Pancreas (tissue), 10 donors: Measurements from ENCODE around the gene BRD2. TPM values are rescaled to one million over a fixed set of nuclear protein-coding genes. Genes with fewer than 3 reads are reported as not detected.

ENCODE experiments used
- ATAC-seq, 4 donors: fragments of 200-7000 bp; cut with Tn5 transposase; one replicate each; pipeline versions ENCODE4 v1.8.0 to v1.9.1; 2020; ENCODE audit warnings: mild to moderate bottlenecking in 4 of 4, moderate library complexity in 4 of 4
- DNase-seq, 6 donors: peaks; one replicate each; pipeline ENCODE4 v3.0.0-alpha.2; 2020
- FAIRE-seq: peaks from 2 replicates; lab custom pipeline; 2012; peaks lifted over from hg19 to GRCh38; lab: Jason Lieb, UNC
- H3K27ac ChIP-seq, 4 donors: fragments of 200-600 bp; sonication (generic); 1 replicate in 3 of 4; 2 replicates in 1 of 4; pipeline versions ENCODE4 v1.5.0 to v1.8.0; 2020
- H3K27me3 ChIP-seq, 4 donors: fragments of 200-600 bp; one replicate each; pipeline ENCODE4 v1.8.0; 2021
- H3K36me3 ChIP-seq, 3 donors: fragments of 200-600 bp; sonication (generic) in 1 of 3; one replicate each; pipeline versions ENCODE4 v1.5.0 to v1.8.0; 2020 to 2021
- H3K4me1 ChIP-seq, 3 donors: fragments of 200-600 bp; one replicate each; pipeline ENCODE4 v1.8.0; 2021
- H3K4me3 ChIP-seq, 4 donors: fragments of 200-600 bp; sonication (generic) in 2 of 4; one replicate each; pipeline versions ENCODE4 v1.5.0 to v1.8.0; 2020 to 2021
- H3K9me3 ChIP-seq, 4 donors: fragments of 200-600 bp; one replicate each; pipeline ENCODE4 v1.8.0; 2021
- WGBS, 2 donors: extraction: QIAGEN DNeasy Blood & Tissue Kit; methylation state at CpG; one replicate each; pipeline ENCODE4 v1.1.7; 2013; 5-methylcytosine and 5-hydroxymethylcytosine counted together
- intact Hi-C, 3 donors: fragments of 100-400 bp; cut with DNase I; formaldehyde crosslinking; loops; one replicate each; pipeline versions ENCODE4 v1.11.1 to v1.14.2; 2022
- polyA plus RNA-seq, 2 donors: library from polyadenylated mRNA; stranded (reverse); fragments of 200-250 nt; gene quantifications; one replicate each; pipeline ENCODE4 v1.2.3, GENCODE V29; 2013
- total RNA-seq, 6 donors: library from RNA; stranded (reverse); fragmentation: NEBNext Ultra II Directional in 4 of 6; extraction: Animal tissue kit (Norgen Biotek cat#: 25700) in 4 of 6; gene quantifications; one replicate each; pipeline versions ENCODE4 v1.2.1 to v1.2.4, GENCODE V29; 2021 to 2023
- TF ChIP-seq, protein P1 (sequence below), 4 donors: fragments of 200-600 bp; sonication (generic) in 3 of 4; IDR thresholded peaks; one replicate each; pipeline versions ENCODE4 v1.5.0 to v1.8.0; 2021; ENCODE audit warnings: antibody characterized with exemption in 4 of 4
- donor health status: healthy with polysubstance abuse.
- donor health status: DM: no; HTN: no; CAD: no; lungs with moderate emphysema.
- donor health status: DM: no; HTN: no; CAD: no.
- donor health status: control.
- donor health status: control.
- donor health status: Bipolar disorder and iron deficiency.
- donor health status: DM: yes; HTN: yes; CAD: no.
- donor health status: DM: no; HTN: no; CAD: no.
- donor health status: DM: no; HTN: no; CAD: no.
- donor health status: DM: yes; HTN: yes; CAD: no.

BRD2 gene
- total and polyA plus RNA-seq, 8 donors = 50.5 to 128 (median 88.9) TPM

DNA sequence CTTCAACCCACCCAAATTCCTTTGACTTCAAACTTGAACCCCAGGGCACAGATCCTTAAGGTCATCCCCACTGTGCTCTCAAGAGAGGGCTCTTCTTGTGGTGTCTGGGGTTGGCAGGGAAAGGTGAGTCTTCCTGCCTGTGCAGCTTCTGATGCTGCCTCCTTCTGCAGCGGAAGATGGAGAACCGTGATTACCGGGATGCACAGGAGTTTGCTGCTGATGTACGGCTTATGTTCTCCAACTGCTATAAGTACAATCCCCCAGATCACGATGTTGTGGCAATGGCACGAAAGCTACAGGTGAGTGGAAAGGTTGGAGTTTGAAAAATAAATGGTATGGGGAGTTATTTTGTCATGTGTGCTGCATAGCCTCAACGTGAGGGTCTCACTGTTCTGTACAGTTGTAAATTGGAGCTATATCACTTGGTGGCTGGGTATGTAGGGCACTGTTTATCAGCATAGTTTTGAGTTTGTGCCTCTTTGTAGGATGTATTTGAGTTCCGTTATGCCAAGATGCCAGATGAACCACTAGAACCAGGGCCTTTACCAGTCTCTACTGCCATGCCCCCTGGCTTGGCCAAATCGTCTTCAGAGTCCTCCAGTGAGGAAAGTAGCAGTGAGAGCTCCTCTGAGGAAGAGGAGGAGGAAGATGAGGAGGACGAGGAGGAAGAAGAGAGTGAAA lies 9.0 kb downstream of the BRD2 start:
- H3K9me3 ChIP-seq = no peaks in the 10 kb centered on the region
- TF ChIP-seq, protein P1, sequence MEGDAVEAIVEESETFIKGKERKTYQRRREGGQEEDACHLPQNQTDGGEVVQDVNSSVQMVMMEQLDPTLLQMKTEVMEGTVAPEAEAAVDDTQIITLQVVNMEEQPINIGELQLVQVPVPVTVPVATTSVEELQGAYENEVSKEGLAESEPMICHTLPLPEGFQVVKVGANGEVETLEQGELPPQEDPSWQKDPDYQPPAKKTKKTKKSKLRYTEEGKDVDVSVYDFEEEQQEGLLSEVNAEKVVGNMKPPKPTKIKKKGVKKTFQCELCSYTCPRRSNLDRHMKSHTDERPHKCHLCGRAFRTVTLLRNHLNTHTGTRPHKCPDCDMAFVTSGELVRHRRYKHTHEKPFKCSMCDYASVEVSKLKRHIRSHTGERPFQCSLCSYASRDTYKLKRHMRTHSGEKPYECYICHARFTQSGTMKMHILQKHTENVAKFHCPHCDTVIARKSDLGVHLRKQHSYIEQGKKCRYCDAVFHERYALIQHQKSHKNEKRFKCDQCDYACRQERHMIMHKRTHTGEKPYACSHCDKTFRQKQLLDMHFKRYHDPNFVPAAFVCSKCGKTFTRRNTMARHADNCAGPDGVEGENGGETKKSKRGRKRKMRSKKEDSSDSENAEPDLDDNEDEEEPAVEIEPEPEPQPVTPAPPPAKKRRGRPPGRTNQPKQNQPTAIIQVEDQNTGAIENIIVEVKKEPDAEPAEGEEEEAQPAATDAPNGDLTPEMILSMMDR (IDR thresholded peaks at IDR 0.05) = no peak
- H3K4me1 ChIP-seq = peaks cover 15 to 51% (median 32%) of the 10 kb centered on the region in 3 donors
- H3K27ac ChIP-seq = no peak overlapping the region
- H3K4me3 ChIP-seq = peak overlapping the region in 1 of 4 donors; percentile 98
- ATAC-seq (no peak), DNase-seq (no peak), FAIRE-seq (no peak)
- WGBS, 2 donors = 41 to 46% methylated on average over 10 of the region's 10 CpGs
- intact Hi-C loops = loop anchor here in 1 of 3 donors (5.0 kb wide), 1 partner anchor 90 kb away; no protein-coding TSS in a partner anchor
- peaks cover 25 to 85% (median 63%) of the 10 kb centered on the region in 3 donors for H3K36me3 ChIP-seq
- no peaks in the 10 kb centered on the region for H3K27me3 ChIP-seq

DNA sequence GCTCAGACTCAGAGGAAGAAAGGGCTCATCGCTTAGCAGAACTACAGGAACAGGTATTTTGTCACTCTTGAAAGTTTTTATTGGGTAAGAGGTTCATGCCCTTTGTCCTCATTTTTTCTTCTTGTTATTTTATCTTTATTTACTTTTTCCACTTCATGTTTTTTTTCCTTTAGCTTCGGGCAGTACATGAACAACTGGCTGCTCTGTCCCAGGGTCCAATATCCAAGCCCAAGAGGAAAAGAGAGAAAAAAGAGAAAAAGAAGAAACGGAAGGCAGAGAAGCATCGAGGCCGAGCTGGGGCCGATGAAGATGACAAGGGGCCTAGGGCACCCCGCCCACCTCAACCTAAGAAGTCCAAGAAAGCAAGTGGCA lies 9.5 kb downstream of the BRD2 start:
- H3K36me3 ChIP-seq = peaks cover 25 to 79% (median 63%) of the 10 kb centered on the region in 3 donors
- intact Hi-C loops = loop anchor here in 1 of 3 donors (5.0 kb wide), 1 partner anchor 91 kb away; no protein-coding TSS in a partner anchor
- H3K27ac ChIP-seq = no peak overlapping the region

DNA sequence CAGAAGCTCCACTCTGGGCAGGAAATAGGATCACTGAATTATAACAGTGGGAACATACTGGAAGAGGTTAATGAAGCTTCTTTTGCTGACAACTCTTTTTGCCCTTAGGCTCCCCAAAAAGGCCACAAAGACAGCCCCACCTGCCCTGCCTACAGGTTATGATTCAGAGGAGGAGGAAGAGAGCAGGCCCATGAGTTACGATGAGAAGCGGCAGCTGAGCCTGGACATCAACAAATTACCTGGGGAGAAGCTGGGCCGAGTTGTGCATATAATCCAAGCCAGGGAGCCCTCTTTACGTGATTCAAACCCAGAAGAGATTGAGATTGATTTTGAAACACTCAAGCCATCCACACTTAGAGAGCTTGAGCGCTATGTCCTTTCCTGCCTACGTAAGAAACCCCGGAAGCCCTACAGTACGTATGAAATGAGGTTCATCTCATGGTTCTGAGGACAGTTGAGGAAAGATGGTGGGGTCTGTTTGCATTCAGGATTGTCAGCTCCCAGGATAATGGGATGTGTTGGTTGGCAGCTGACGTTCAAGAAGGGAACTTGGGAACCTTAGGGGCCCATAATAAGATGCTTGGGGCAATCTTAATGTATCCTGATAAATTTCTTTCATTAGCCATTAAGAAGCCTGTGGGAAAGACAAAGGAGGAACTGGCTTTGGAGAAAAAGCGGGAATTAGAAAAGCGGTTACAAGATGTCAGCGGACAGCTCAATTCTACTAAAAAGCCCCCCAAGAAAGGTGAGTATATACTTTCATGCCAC lies 11.5 kb downstream of the BRD2 start:
- Histone ChIP-seq H3K4me1 (peaks cover 21 to 62% (median 36%) of the 10 kb centered on the region in 3 donors), H3K36me3 (peaks cover 25 to 71% (median 63%) of the 10 kb centered on the region in 3 donors), H3K27me3 (no peaks in the 10 kb centered on the region), H3K9me3 (no peaks in the 10 kb centered on the region), H3K4me3 (no peak overlapping the region), H3K27ac (no peak overlapping the region)
- ATAC-seq = no peak
- no peak for FAIRE-seq
- TF ChIP-seq, protein P1 (IDR thresholded peaks at IDR 0.05) = no peak
- intact Hi-C loops = loop anchor here in 2 of 3 donors (5.0 to 10.0 kb wide), 3 partner anchors 43 to 93 kb away; no protein-coding TSS in a partner anchor
- WGBS, 2 donors = 86 to 91% methylated on average over 12 of the region's 12 CpGs
- DNase-seq = no peak

More for the DNA sequence above, 9.5 kb downstream of the BRD2 start:
- ATAC-seq = no peak
- TF ChIP-seq, protein P1 (IDR thresholded peaks at IDR 0.05) = no peak
- no peak for DNase-seq
- 40 to 48% methylated on average over 7 of the region's 7 CpGs for WGBS, 2 donors
- Histone ChIP-seq H3K4me3 (no peak overlapping the region), H3K27me3 (no peaks in the 10 kb centered on the region), H3K4me1 (peaks cover 19 to 55% (median 36%) of the 10 kb centered on the region in 3 donors), H3K9me3 (no peaks in the 10 kb centered on the region)
- FAIRE-seq = no peak

DNA sequence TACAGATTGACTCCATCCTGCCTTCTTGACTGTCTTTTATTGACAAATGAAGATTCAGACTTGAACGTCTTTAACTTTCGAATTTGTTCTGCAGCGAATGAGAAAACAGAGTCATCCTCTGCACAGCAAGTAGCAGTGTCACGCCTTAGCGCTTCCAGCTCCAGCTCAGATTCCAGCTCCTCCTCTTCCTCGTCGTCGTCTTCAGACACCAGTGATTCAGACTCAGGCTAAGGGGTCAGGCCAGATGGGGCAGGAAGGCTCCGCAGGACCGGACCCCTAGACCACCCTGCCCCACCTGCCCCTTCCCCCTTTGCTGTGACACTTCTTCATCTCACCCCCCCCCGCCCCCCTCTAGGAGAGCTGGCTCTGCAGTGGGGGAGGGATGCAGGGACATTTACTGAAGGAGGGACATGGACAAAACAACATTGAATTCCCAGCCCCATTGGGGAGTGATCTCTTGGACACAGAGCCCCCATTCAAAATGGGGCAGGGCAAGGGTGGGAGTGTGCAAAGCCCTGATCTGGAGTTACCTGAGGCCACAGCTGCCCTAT lies 12.2 kb downstream of the BRD2 start:
- no peak for ATAC-seq
- H3K27ac ChIP-seq = no peak overlapping the region
- no peak for FAIRE-seq
- whole genome bisulfite sequencing, 2 donors = 67% methylated on average over 11 of the region's 11 CpGs
- H3K4me3 ChIP-seq = no peak overlapping the region
- TF ChIP-seq, protein P1 (IDR thresholded peaks at IDR 0.05) = no peak
- H3K27me3 ChIP-seq = no peaks in the 10 kb centered on the region
- no peaks in the 10 kb centered on the region for H3K9me3 ChIP-seq
- H3K4me1 ChIP-seq = peaks cover 21 to 58% (median 36%) of the 10 kb centered on the region in 3 donors
- intact Hi-C loops = loop anchor here in 2 of 3 donors (5.0 to 10.0 kb wide), 2 partner anchors 43 to 46 kb away; no protein-coding TSS in a partner anchor
- peaks cover 24 to 66% (median 60%) of the 10 kb centered on the region in 3 donors for H3K36me3 ChIP-seq
- no peak for DNase-seq
